H7 (cell line): Measurements from ENCODE around the gene KCNQ1OT1. TPM values are rescaled to one million over a fixed set of nuclear protein-coding genes. Genes with fewer than 3 reads are reported as not detected.

Source experiments
- DNase-seq: peaks from one replicate; pipeline ENCODE4 v3.0.0; 2012
- H3K27me3 ChIP-seq: 2 replicates; pipeline ENCODE4 v1.6.0; 2011; ENCODE audit warnings: mild to moderate bottlenecking, low read length; ENCODE audit not compliant: control insufficient read depth, insufficient read depth
- H3K36me3 ChIP-seq: replicated peaks from 2 replicates; pipeline ENCODE4 v1.5.1; 2011; ENCODE audit warnings: low read length; ENCODE audit not compliant: control insufficient read depth, insufficient read depth
- H3K4me3 ChIP-seq: 2 replicates; pipeline ENCODE4 v1.5.1; 2011; ENCODE audit warnings: low read depth, mild to moderate bottlenecking, control low read depth, low read length, moderate library complexity; ENCODE audit not compliant: insufficient read depth
- total RNA-seq: library from RNA; depleted of rRNA; stranded (reverse); fragments of >200 nt; shearing (Covaris generic); gene quantifications from 2 replicates; pipeline ENCODE4 v1.2.3, GENCODE V29; 2014

The KCNQ1OT1 gene
- total RNA-seq, 1 experiment from 2014 or later, result 0.83 TPM

GRCh38 chr11:2741006-2741376 lies 41.2 kb upstream of the KCNQ1OT1 start:
- Histone ChIP-seq H3K27me3 (no peaks in the 10 kb centered on the region; the same call in 1 of the 2 replicates), H3K4me3 (no peak overlapping the region), H3K36me3 (no peaks in the 10 kb centered on the region)
- peak; percentile 66 for DNase-seq

GRCh38 chr11:2740275-2740940 lies 40.6 kb upstream of the KCNQ1OT1 start:
- Histone ChIP-seq H3K4me3 (no peak overlapping the region), H3K36me3 (no peaks in the 10 kb centered on the region), H3K27me3 (peaks cover under 1% of the 10 kb centered on the region; the same call in 1 of the 2 replicates)
- DNase-seq, result no peak

- peak; percentile 56 for DNase-seq
- no peak overlapping the region for H3K4me3 ChIP-seq
- H3K36me3 ChIP-seq, result no peaks in the 10 kb centered on the region
- H3K27me3 ChIP-seq, result peaks cover 2% of the 10 kb centered on the region; the same call in 1 of the 2 replicates
Measured at GRCh38 chr11:2739531-2740274, 39.9 kb upstream of the KCNQ1OT1 start.

GRCh38 chr11:2738551-2739431 lies 39.0 kb upstream of the KCNQ1OT1 start:
- peaks cover 2% of the 10 kb centered on the region; the same call in 1 of the 2 replicates for H3K27me3 ChIP-seq
- H3K4me3 ChIP-seq, result no peak overlapping the region

GRCh38 chr11:2737866-2738265 lies 38.1 kb upstream of the KCNQ1OT1 start:
- Histone ChIP-seq H3K36me3 (no peaks in the 10 kb centered on the region), H3K4me3 (no peak overlapping the region), H3K27me3 (peaks cover 2% of the 10 kb centered on the region; the same call in 1 of the 2 replicates)
- peak; percentile 70 for DNase-seq

More at GRCh38 chr11:2738551-2739431, 39.0 kb upstream of the KCNQ1OT1 start:
- no peak for DNase-seq
- no peaks in the 10 kb centered on the region for H3K36me3 ChIP-seq

- no peak overlapping the region for H3K4me3 ChIP-seq
- H3K36me3 ChIP-seq, result no peaks in the 10 kb centered on the region
Measured at GRCh38 chr11:2737226-2737590, 37.4 kb upstream of the KCNQ1OT1 start.

GRCh38 chr11:2736577-2737225 lies 36.9 kb upstream of the KCNQ1OT1 start:
- H3K36me3 ChIP-seq, result no peaks in the 10 kb centered on the region
- peaks cover 2% of the 10 kb centered on the region for H3K27me3 ChIP-seq
- peak; percentile 60 for DNase-seq
- no peak overlapping the region for H3K4me3 ChIP-seq

More at GRCh38 chr11:2737226-2737590, 37.4 kb upstream of the KCNQ1OT1 start:
- DNase-seq, result peak; percentile 66
- peaks cover 2% of the 10 kb centered on the region; the same call in 1 of the 2 replicates for H3K27me3 ChIP-seq

- Histone ChIP-seq H3K4me3 (no peak overlapping the region), H3K27me3 (peaks cover 2% of the 10 kb centered on the region), H3K36me3 (no peaks in the 10 kb centered on the region)
- DNase-seq, result peak; percentile 62
Measured at GRCh38 chr11:2735053-2735589, 35.3 kb upstream of the KCNQ1OT1 start.

- Histone ChIP-seq H3K27me3 (peaks cover 2% of the 10 kb centered on the region), H3K36me3 (no peaks in the 10 kb centered on the region), H3K4me3 (no peak overlapping the region)
- no peak for DNase-seq
Measured at GRCh38 chr11:2734181-2735052, 34.6 kb upstream of the KCNQ1OT1 start.

GRCh38 chr11:2732940-2733628 lies 33.3 kb upstream of the KCNQ1OT1 start:
- DNase-seq, result no peak
- H3K36me3 ChIP-seq, result no peaks in the 10 kb centered on the region
- peaks cover 4% of the 10 kb centered on the region for H3K27me3 ChIP-seq
- H3K4me3 ChIP-seq, result no peak overlapping the region

- H3K4me3 ChIP-seq, result no peak overlapping the region
- no peak for DNase-seq
- H3K36me3 ChIP-seq, result no peaks in the 10 kb centered on the region
- H3K27me3 ChIP-seq, result peaks cover 4% of the 10 kb centered on the region
Measured at GRCh38 chr11:2732261-2732939, 32.6 kb upstream of the KCNQ1OT1 start.
